H1 (cell line): ENCODE measurements around the gene OIP5. TPM values are rescaled to one million over a fixed set of nuclear protein-coding genes. Genes with fewer than 3 reads are reported as not detected.
A peak's percentile ranks its signal among the peaks of the same experiment; 100 is the strongest.

Experiments
- BACH1 ChIP-seq: IDR thresholded peaks from 2 replicates; pipeline ENCODE4 v1.6.1; 2012; ENCODE audit warnings: low read length, improper control_type of control experiment
- BRCA1 ChIP-seq: IDR thresholded peaks from 2 replicates; pipeline ENCODE4 v1.6.1; 2012; ENCODE audit warnings: low read depth, low read length, improper control_type of control experiment
- CHD1 ChIP-seq: IDR thresholded peaks from 2 replicates; pipeline ENCODE4 v1.6.1; 2012; ENCODE audit warnings: low read depth, low read length, improper control_type of control experiment
- CTBP2 ChIP-seq: IDR thresholded peaks from 2 replicates; pipeline ENCODE4 v1.7.0; 2011; ENCODE audit warnings: borderline replicate concordance, mild to moderate bottlenecking, moderate library complexity, mixed read lengths, low read length; ENCODE audit not compliant: insufficient read depth, insufficient read length
- EGR1 ChIP-seq: IDR thresholded peaks from 2 replicates; pipeline ENCODE4 v1.6.1; 2011; ENCODE audit warnings: low read depth, low read length, borderline replicate concordance
- EP300 ChIP-seq, 2 experiments: IDR thresholded peaks; 1 replicate in 1 of 2; 2 replicates in 1 of 2; pipeline ENCODE4 v1.6.1; 2011 to 2012; ENCODE audit warnings: low read depth in 2 of 2, low read length in 2 of 2, mild to moderate bottlenecking in 2 of 2, borderline replicate concordance in 1 of 2, inconsistent platforms in 1 of 2, moderate library complexity in 1 of 2
- HDAC6 ChIP-seq: IDR thresholded peaks from one replicate; pipeline ENCODE4 v1.7.1; 2012; ENCODE audit warnings: low read depth, mild to moderate bottlenecking, inconsistent platforms, low read length, moderate library complexity
- KDM1A ChIP-seq: fragments of 200-600, 300-600 bp; sonication (generic); IDR thresholded peaks from 2 replicates; pipeline ENCODE4 v1.7.1; 2016; ENCODE audit warnings: mild to moderate bottlenecking, low read length, borderline replicate concordance
- KDM4A ChIP-seq: IDR thresholded peaks from one replicate; pipeline ENCODE4 v1.7.1; 2012; ENCODE audit warnings: low read depth, mild to moderate bottlenecking, moderate library complexity, low read length, inconsistent platforms; ENCODE audit not compliant: severe bottlenecking
- NANOG ChIP-seq: IDR thresholded peaks from 2 replicates; pipeline ENCODE4 v1.6.1; 2011; ENCODE audit warnings: low read length, low read depth, mild to moderate bottlenecking, inconsistent platforms; ENCODE audit not compliant: insufficient read depth, poor library complexity, severe bottlenecking
- POLR2AphosphoS5 ChIP-seq: IDR thresholded peaks from 2 replicates; pipeline ENCODE4 v1.6.1; 2011; ENCODE audit warnings: low read depth, low read length
- POU5F1 ChIP-seq: IDR thresholded peaks from 2 replicates; pipeline ENCODE4 v1.6.1; 2011; ENCODE audit warnings: low read depth, mild to moderate bottlenecking, low read length, moderate library complexity
- RFX5 ChIP-seq: IDR thresholded peaks from 2 replicates; pipeline ENCODE4 v1.6.1; 2011; ENCODE audit warnings: low read depth, low read length, improper control_type of control experiment, borderline replicate concordance
- SAP30 ChIP-seq: fragments of 300-600 bp; sonication (generic); IDR thresholded peaks from 2 replicates; pipeline ENCODE4 v1.7.1; 2012; ENCODE audit warnings: low read length, moderate library complexity, mild to moderate bottlenecking, inconsistent platforms; ENCODE audit not compliant: insufficient read depth, insufficient replicate concordance
- SIN3A ChIP-seq, 2 experiments: IDR thresholded peaks in 1 of 2; conservative IDR thresholded peaks in 1 of 2; 2 replicates each; pipeline ENCODE4 v1.6.1; 2011 to 2012; ENCODE audit warnings: low read length in 2 of 2, improper control_type of control experiment in 1 of 2, low read depth in 1 of 2, mild to moderate bottlenecking in 1 of 2
- SIX5 ChIP-seq: IDR thresholded peaks from 2 replicates; pipeline ENCODE4 v1.6.1; 2011; ENCODE audit warnings: mild to moderate bottlenecking, low read depth, low read length
- SP2 ChIP-seq: IDR thresholded peaks from 2 replicates; pipeline ENCODE4 v1.6.1; 2012; ENCODE audit warnings: mild to moderate bottlenecking, low read length, inconsistent platforms
- SUZ12 ChIP-seq: fragments of 200-600 bp; sonication (generic); IDR thresholded peaks from 2 replicates; pipeline ENCODE4 v1.6.1; 2012; ENCODE audit warnings: mild to moderate bottlenecking, inconsistent platforms, low read length, moderate library complexity, mixed read lengths
- TAF1 ChIP-seq: IDR thresholded peaks from 2 replicates; pipeline ENCODE4 v1.6.1; 2011; ENCODE audit warnings: mild to moderate bottlenecking, low read depth, low read length
- TEAD4 ChIP-seq: IDR thresholded peaks from 2 replicates; pipeline ENCODE4 v1.6.1; 2012; ENCODE audit warnings: low read depth, low read length, inconsistent platforms, mixed read lengths
- YY1 ChIP-seq: IDR thresholded peaks from 2 replicates; pipeline ENCODE4 v1.6.1; 2011; ENCODE audit warnings: low read depth, mild to moderate bottlenecking, low read length
- polyA plus RNA-seq, 7 experiments: library from polyadenylated mRNA; depleted of rRNA in 3 of 7; stranded (reverse) in 5 of 7; unstranded in 2 of 7; fragments of >200 nt in 5 of 7; fragments of 200-250 nt in 2 of 7; gene quantifications; 1 replicate in 5 of 7; 2 replicates in 1 of 7; 4 replicates in 1 of 7; pipeline versions ENCODE4 v1.2.1 to v1.2.3, GENCODE V29; 2011 to 2013; ENCODE audit warnings: missing spikeins in 2 of 7, mixed read lengths in 2 of 7
- total RNA-seq: library from RNA; stranded (reverse); fragmentation: NEBNext Ultra II Directional; extraction: Animal tissue kit (Norgen Biotek cat#: 25700); gene quantifications from 2 replicates; pipeline ENCODE4 v1.2.1, GENCODE V29; 2021
- TF ChIP-seq, protein P1 (sequence below), 3 experiments: IDR thresholded peaks; 1 replicate in 2 of 3; 2 replicates in 1 of 3; pipeline versions ENCODE4 v1.5.1 to v1.6.1; 2011; ENCODE audit warnings: low read length in 3 of 3, mild to moderate bottlenecking in 3 of 3, inconsistent platforms in 2 of 3, low read depth in 1 of 3, moderate library complexity in 1 of 3; ENCODE audit not compliant: insufficient read depth in 1 of 3; ENCODE audit errors: control extremely low read depth in 1 of 3

The OIP5 gene
- total and polyA plus RNA-seq, 2 of the 8 experiments (the other 6 are each of a cell fraction or from before 2014, with no cell fraction given) = 34.8 to 44.5 TPM

DNA sequence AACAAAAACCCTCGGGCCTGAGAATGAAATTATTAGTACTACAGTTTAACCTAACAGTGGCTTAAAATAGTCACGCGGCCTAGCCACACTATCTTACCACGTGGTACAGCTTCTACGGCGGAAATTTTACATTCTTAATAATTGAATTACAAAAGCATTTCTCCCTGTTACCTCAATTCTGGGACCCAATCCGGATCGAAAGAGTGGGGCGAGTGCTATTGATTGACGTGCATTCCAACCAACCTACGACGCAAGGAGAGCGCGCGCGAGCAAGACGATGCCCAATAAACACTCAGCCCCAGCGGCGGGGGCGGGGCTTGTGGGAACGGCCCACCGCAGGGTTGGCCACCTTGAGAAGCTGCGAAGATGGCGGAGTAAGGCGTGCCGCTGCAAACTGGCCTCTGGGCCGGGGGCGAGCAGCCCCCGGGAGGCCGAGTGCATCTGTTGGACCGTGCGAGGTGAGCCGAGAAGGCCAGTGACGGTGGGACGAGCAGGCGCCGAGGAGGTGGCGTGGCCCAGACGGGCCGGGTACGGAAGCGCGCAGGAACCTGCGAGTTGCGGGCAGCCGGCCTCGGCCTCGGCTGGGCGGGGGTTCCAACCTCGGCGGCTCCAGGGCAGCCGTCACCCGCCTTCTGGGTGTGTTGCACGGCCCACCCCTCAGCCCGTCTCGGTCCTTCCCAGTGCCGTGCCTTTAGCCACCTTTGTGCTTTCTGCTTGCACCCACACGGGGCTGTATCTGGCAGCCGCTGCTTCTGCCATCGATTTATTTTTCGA is 48.6 kb downstream of the OIP5 start (continued):
- TF ChIP-seq SIX5 (no peak), EGR1 (peak; percentile 27; the same call in 1 of the 2 replicates), YY1 (peak; percentile 94), BACH1 (no peak), RFX5 (no peak), SUZ12 (no peak), HDAC6 (no peak), NANOG (no peak), SIN3A (conservative IDR thresholded peaks at IDR 0.05 in 1 of 2, IDR thresholded peaks at IDR 0.05 in 1 of 2; ENCODE audit: low read depth in 1 of 2, low read length in 2 of 2) (peak; percentile 49 to 81; a peak in 2 of 4 replicates), TAF1 (peak; percentile 97), KDM4A (peak; percentile 52), SP2 (peak; percentile 94), EP300 (IDR thresholded peaks at IDR 0.05; ENCODE audit: borderline replicate concordance in 1 of 2, low read depth in 2 of 2, low read length in 2 of 2) (no peak), BRCA1 (no peak), CHD1 (no peak), KDM1A (no peak), POLR2AphosphoS5 (peak; percentile 87), POU5F1 (no peak), TEAD4 (peak; percentile 23; the same call in 1 of the 2 replicates), SAP30 (no peak), CTBP2 (no peak)
- TF ChIP-seq, protein P1, sequence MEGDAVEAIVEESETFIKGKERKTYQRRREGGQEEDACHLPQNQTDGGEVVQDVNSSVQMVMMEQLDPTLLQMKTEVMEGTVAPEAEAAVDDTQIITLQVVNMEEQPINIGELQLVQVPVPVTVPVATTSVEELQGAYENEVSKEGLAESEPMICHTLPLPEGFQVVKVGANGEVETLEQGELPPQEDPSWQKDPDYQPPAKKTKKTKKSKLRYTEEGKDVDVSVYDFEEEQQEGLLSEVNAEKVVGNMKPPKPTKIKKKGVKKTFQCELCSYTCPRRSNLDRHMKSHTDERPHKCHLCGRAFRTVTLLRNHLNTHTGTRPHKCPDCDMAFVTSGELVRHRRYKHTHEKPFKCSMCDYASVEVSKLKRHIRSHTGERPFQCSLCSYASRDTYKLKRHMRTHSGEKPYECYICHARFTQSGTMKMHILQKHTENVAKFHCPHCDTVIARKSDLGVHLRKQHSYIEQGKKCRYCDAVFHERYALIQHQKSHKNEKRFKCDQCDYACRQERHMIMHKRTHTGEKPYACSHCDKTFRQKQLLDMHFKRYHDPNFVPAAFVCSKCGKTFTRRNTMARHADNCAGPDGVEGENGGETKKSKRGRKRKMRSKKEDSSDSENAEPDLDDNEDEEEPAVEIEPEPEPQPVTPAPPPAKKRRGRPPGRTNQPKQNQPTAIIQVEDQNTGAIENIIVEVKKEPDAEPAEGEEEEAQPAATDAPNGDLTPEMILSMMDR (IDR thresholded peaks at IDR 0.05; ENCODE audit: control extremely low read depth in 1 of 3, insufficient read depth in 1 of 3, low read depth in 1 of 3, low read length in 3 of 3) = no peak
